Measurements from ENCODE around the gene SLC2A4RG. TPM values are rescaled to one million over a fixed set of nuclear protein-coding genes. Genes with fewer than 3 reads are reported as not detected.
A peak's percentile ranks its signal among the peaks of the same experiment; 100 is the strongest.

Gene SLC2A4RG
- total and polyA plus RNA-seq, 9 donors: 2.2 to 199 (median 103) TPM

GRCh38 chr20:63742381-63743024, 2.9 kb downstream of the SLC2A4RG start:
- H3K36me3 ChIP-seq: no peaks in the 10 kb centered on the region
- peak overlapping the region; percentile 72 to 90 for H3K27ac ChIP-seq
- no peak overlapping the region for H3K4me3 ChIP-seq
- H3K9me3 ChIP-seq: no peaks in the 10 kb centered on the region
- intact Hi-C loops (cut with DNase I): no loop called here
- peaks cover 11% of the 10 kb centered on the region for H3K4me1 ChIP-seq (ENCODE audit: insufficient read depth)
- WGBS, 3 donors: 34 to 71% (median 40%) methylated on average over 24 to 37 of the region's 37 CpGs
- DNase-seq: peak; percentile 49 to 76 (median 56)
- TF ChIP-seq POLR2A (IDR thresholded peaks at IDR 0.05) (no peak), CTCF (IDR thresholded peaks at IDR 0.05) (no peak)
- H3K27me3 ChIP-seq: no peaks in the 10 kb centered on the region

- TF ChIP-seq CTCF (IDR thresholded peaks at IDR 0.05): no peak
- TF ChIP-seq EP300 (IDR thresholded peaks at IDR 0.05): no peak
- WGBS, 3 donors: 67 to 80% (median 72%) methylated on average over 30 to 31 of the region's 31 CpGs
- H3K27ac ChIP-seq: peak overlapping the region in 1 of 2 donors; percentile 90
- intact Hi-C loops (cut with DNase I): no loop called here
- no peaks in the 10 kb centered on the region for H3K36me3 ChIP-seq
- H3K9me3 ChIP-seq: no peaks in the 10 kb centered on the region
- peaks cover 9% of the 10 kb centered on the region for H3K4me1 ChIP-seq (ENCODE audit: insufficient read depth)
- no peak overlapping the region for H3K4me3 ChIP-seq
- DNase-seq: peak in 3 of 5 donors; percentile 24 to 46 (median 45)
- H3K27me3 ChIP-seq: no peaks in the 10 kb centered on the region
Observed at GRCh38 chr20:63743210-63743970, 3.8 kb downstream of the SLC2A4RG start.

GRCh38 chr20:63744158-63744557, 4.6 kb downstream of the SLC2A4RG start:
- intact Hi-C loops (cut with DNase I): no loop called here
- Histone ChIP-seq H3K27me3 (no peaks in the 10 kb centered on the region), H3K4me3 (no peak overlapping the region), H3K9me3 (no peaks in the 10 kb centered on the region), H3K4me1 (ENCODE audit: insufficient read depth) (peaks cover 9% of the 10 kb centered on the region), H3K36me3 (no peaks in the 10 kb centered on the region), H3K27ac (no peak overlapping the region)
- DNase-seq: peak in 1 of 5 donors; percentile 25
- TF ChIP-seq CTCF (IDR thresholded peaks at IDR 0.05) (no peak), EP300 (IDR thresholded peaks at IDR 0.05) (no peak), POLR2A (IDR thresholded peaks at IDR 0.05) (no peak)
- 68 to 69% (median 69%) methylated on average over 4 of the region's 4 CpGs for WGBS, 3 donors

DNA sequence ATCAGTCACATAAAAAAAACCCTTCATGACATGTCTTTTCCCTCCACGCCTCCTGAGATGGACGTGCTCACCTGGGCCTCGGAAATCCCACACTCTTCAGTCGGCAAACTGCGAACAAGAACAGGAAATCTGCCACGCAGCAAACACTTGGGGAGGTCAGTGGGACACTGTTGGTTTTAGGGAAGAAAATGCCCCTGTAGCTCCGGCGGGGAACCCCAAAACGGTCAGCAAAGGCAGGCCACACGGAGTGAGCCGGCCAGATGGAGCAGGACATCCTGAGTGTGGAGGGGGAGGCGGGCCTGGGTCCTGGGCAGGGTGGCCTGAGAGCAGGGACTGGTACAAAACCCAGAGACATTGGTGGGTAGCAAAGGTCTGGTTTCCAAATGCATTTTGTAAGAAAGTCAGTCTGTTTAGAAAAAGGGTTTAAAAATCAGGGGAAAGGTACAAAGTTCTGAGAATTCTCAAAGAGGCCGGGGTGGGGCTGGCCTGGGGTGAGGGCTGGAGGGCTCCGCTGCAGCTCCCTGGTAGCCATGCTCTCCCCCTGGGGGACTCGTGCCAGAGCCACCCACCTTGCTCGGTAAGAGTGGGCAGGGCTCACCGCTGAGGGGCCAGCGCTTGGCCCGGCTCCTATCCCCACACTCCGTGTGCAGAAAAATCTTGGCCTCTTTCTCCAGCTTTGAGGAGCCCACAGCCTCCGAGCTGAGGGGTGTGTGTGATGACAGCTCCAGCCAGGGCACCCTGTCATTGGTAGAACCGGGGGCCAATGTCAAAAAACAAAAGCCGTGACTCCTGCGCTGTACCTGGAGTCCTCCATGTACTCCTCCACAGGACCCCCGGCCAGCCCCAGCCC, 5.2 kb downstream of the SLC2A4RG start:
- TF ChIP-seq POLR2A (IDR thresholded peaks at IDR 0.05): no peak
- TF ChIP-seq EP300 (IDR thresholded peaks at IDR 0.05): no peak
- TF ChIP-seq CTCF (IDR thresholded peaks at IDR 0.05): no peak
- DNase-seq: peak in 1 of 5 donors; percentile 47
- intact Hi-C loops (cut with DNase I): no loop called here
- Histone ChIP-seq H3K36me3 (no peaks in the 10 kb centered on the region), H3K27ac (peak overlapping the region in 1 of 2 donors; percentile 14), H3K9me3 (no peaks in the 10 kb centered on the region), H3K4me3 (no peak overlapping the region), H3K27me3 (no peaks in the 10 kb centered on the region), H3K4me1 (ENCODE audit: insufficient read depth) (peaks cover 9% of the 10 kb centered on the region)
- WGBS, 3 donors: 50 to 65% (median 55%) methylated on average over 25 of the region's 25 CpGs
